Pancreas (tissue), 10 donors: ENCODE results near the gene B4GALT5. TPM values are rescaled to one million over a fixed set of nuclear protein-coding genes. Genes with fewer than 3 reads are reported as not detected.

Experiments used
- ATAC-seq, 4 donors: fragments of 200-7000 bp; cut with Tn5 transposase; one replicate each; pipeline versions ENCODE4 v1.8.0 to v1.9.1; 2020; ENCODE audit warnings: mild to moderate bottlenecking in 4 of 4, moderate library complexity in 4 of 4
- DNase-seq, 6 donors: peaks; one replicate each; pipeline ENCODE4 v3.0.0-alpha.2; 2020
- FAIRE-seq: peaks from 2 replicates; lab custom pipeline; 2012; peaks lifted over from hg19 to GRCh38; lab: Jason Lieb, UNC
- H3K27ac ChIP-seq, 4 donors: fragments of 200-600 bp; sonication (generic); 1 replicate in 3 of 4; 2 replicates in 1 of 4; pipeline versions ENCODE4 v1.5.0 to v1.8.0; 2020
- H3K27me3 ChIP-seq, 4 donors: fragments of 200-600 bp; one replicate each; pipeline ENCODE4 v1.8.0; 2021
- H3K36me3 ChIP-seq, 3 donors: fragments of 200-600 bp; sonication (generic) in 1 of 3; one replicate each; pipeline versions ENCODE4 v1.5.0 to v1.8.0; 2020 to 2021
- H3K4me1 ChIP-seq, 3 donors: fragments of 200-600 bp; one replicate each; pipeline ENCODE4 v1.8.0; 2021
- H3K4me3 ChIP-seq, 4 donors: fragments of 200-600 bp; sonication (generic) in 2 of 4; one replicate each; pipeline versions ENCODE4 v1.5.0 to v1.8.0; 2020 to 2021
- H3K9me3 ChIP-seq, 4 donors: fragments of 200-600 bp; one replicate each; pipeline ENCODE4 v1.8.0; 2021
- WGBS, 2 donors: extraction: QIAGEN DNeasy Blood & Tissue Kit; methylation state at CpG; one replicate each; pipeline ENCODE4 v1.1.7; 2013; 5-methylcytosine and 5-hydroxymethylcytosine counted together
- intact Hi-C, 3 donors: fragments of 100-400 bp; cut with DNase I; formaldehyde crosslinking; loops; one replicate each; pipeline versions ENCODE4 v1.11.1 to v1.14.2; 2022
- polyA plus RNA-seq, 2 donors: library from polyadenylated mRNA; stranded (reverse); fragments of 200-250 nt; gene quantifications; one replicate each; pipeline ENCODE4 v1.2.3, GENCODE V29; 2013
- total RNA-seq, 6 donors: library from RNA; stranded (reverse); fragmentation: NEBNext Ultra II Directional in 4 of 6; extraction: Animal tissue kit (Norgen Biotek cat#: 25700) in 4 of 6; gene quantifications; one replicate each; pipeline versions ENCODE4 v1.2.1 to v1.2.4, GENCODE V29; 2021 to 2023
- TF ChIP-seq, protein P1 (sequence below), 4 donors: fragments of 200-600 bp; sonication (generic) in 3 of 4; IDR thresholded peaks; one replicate each; pipeline versions ENCODE4 v1.5.0 to v1.8.0; 2021; ENCODE audit warnings: antibody characterized with exemption in 4 of 4
- donor health status: healthy with polysubstance abuse.
- donor health status: DM: no; HTN: no; CAD: no; lungs with moderate emphysema.
- donor health status: DM: no; HTN: no; CAD: no.
- donor health status: control.
- donor health status: control.
- donor health status: Bipolar disorder and iron deficiency.
- donor health status: DM: yes; HTN: yes; CAD: no.
- donor health status: DM: no; HTN: no; CAD: no.
- donor health status: DM: no; HTN: no; CAD: no.
- donor health status: DM: yes; HTN: yes; CAD: no.

Gene B4GALT5
- total and polyA plus RNA-seq, 8 donors: 5.1 to 28.2 (median 8.8) TPM

DNA sequence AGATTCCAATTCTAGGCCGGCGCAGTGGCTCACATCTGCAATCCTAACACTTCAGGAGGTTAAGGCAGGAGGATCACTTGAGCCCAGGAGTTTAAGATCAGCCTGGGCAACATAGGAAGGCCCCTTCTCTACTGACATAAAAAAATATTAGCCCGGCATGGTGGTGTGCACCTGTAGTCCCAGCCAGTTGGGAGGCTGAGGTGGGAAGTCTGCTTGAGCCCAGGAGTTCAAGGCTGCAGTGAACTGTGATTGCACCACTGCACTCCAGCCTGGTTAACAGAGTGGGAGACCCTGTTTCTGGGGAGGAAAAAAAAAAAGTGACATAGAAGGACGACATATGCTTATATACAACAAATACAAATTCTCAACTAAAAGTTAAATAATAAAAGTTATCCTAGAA, 30.9 kb downstream of the B4GALT5 start:
- Histone ChIP-seq H3K4me1 (peaks cover 19 to 71% (median 40%) of the 10 kb centered on the region in 3 donors), H3K27ac (no peak overlapping the region), H3K9me3 (no peaks in the 10 kb centered on the region), H3K4me3 (no peak overlapping the region), H3K36me3 (no peaks in the 10 kb centered on the region), H3K27me3 (no peaks in the 10 kb centered on the region)
- ATAC-seq: no peak
- intact Hi-C loops: no loop called here
- no peak for FAIRE-seq
- TF ChIP-seq, protein P1, sequence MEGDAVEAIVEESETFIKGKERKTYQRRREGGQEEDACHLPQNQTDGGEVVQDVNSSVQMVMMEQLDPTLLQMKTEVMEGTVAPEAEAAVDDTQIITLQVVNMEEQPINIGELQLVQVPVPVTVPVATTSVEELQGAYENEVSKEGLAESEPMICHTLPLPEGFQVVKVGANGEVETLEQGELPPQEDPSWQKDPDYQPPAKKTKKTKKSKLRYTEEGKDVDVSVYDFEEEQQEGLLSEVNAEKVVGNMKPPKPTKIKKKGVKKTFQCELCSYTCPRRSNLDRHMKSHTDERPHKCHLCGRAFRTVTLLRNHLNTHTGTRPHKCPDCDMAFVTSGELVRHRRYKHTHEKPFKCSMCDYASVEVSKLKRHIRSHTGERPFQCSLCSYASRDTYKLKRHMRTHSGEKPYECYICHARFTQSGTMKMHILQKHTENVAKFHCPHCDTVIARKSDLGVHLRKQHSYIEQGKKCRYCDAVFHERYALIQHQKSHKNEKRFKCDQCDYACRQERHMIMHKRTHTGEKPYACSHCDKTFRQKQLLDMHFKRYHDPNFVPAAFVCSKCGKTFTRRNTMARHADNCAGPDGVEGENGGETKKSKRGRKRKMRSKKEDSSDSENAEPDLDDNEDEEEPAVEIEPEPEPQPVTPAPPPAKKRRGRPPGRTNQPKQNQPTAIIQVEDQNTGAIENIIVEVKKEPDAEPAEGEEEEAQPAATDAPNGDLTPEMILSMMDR (IDR thresholded peaks at IDR 0.05): no peak
- WGBS, 2 donors: 90% methylated on average over 4 of the region's 4 CpGs
- no peak for DNase-seq

GRCh38 chr20:49682278-49682677, 31.4 kb downstream of the B4GALT5 start:
- ATAC-seq: no peak

DNA sequence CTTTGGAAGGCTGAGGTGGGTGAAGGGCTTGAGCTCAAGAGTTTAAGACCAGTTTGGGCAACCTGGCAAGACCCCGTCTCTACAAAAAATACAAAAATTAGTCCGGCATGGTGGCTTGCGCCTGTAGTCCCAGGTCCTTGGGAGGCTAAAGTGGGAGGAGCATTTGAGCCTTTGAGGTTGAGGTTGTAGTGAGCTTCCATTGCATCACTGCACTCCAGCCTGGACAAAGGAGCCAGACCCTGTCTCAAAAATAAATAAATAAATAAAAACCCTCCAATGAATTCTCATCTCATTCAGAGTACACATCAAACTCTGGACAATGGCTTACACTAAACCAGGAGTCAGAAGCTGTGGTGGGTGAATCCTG, 31.8 kb downstream of the B4GALT5 start:
- TF ChIP-seq, protein P1 (IDR thresholded peaks at IDR 0.05): no peak
- H3K9me3 ChIP-seq: no peaks in the 10 kb centered on the region
- 96 to 100% methylated on average over 3 of the region's 3 CpGs for WGBS, 2 donors
- intact Hi-C loops: no loop called here
- peak overlapping the region in 1 of 4 donors; percentile 23 for H3K27ac ChIP-seq
- no peak for DNase-seq
- H3K4me1 ChIP-seq: peaks cover 23 to 72% (median 48%) of the 10 kb centered on the region in 3 donors
- no peak for ATAC-seq
- H3K4me3 ChIP-seq: no peak overlapping the region
- H3K36me3 ChIP-seq: no peaks in the 10 kb centered on the region
- H3K27me3 ChIP-seq: no peaks in the 10 kb centered on the region
- no peak for FAIRE-seq

More at GRCh38 chr20:49682278-49682677, 31.4 kb downstream of the B4GALT5 start:
- TF ChIP-seq, protein P1 (IDR thresholded peaks at IDR 0.05): no peak
- FAIRE-seq (no peak), DNase-seq (no peak)
- H3K27ac ChIP-seq: peak overlapping the region in 1 of 4 donors; percentile 23
- intact Hi-C loops: no loop called here
- H3K9me3 ChIP-seq: no peaks in the 10 kb centered on the region
- peaks cover 23 to 71% (median 44%) of the 10 kb centered on the region in 3 donors for H3K4me1 ChIP-seq
- no peak overlapping the region for H3K4me3 ChIP-seq
- WGBS, 2 donors: 84 to 86% methylated on average over 8 of the region's 8 CpGs
- no peaks in the 10 kb centered on the region for H3K27me3 ChIP-seq
- no peaks in the 10 kb centered on the region for H3K36me3 ChIP-seq

DNA sequence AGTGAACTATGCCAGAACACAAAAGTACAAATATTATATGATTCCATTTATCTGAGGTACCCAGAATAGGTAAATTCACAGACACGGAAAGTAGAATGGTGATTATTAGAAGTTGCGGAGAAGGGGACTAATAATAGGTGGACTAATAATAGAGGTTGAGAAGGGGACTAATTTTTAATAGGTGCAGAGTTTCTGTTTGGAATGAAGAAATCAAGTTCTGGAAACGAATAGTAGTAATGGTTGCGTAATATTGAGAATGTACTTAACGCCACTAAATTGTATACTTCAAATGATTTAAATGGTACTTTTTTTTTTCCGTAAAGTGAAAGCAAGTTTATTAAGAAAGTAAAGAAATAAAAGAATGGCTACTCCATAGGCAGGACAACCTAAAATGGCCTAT, 33.2 kb downstream of the B4GALT5 start:
- intact Hi-C loops: no loop called here
- FAIRE-seq: no peak
- no peak for DNase-seq
- Histone ChIP-seq H3K4me3 (no peak overlapping the region), H3K27ac (peak overlapping the region in 1 of 4 donors; percentile 75), H3K4me1 (peaks cover 19 to 72% (median 49%) of the 10 kb centered on the region in 3 donors), H3K27me3 (no peaks in the 10 kb centered on the region), H3K36me3 (no peaks in the 10 kb centered on the region), H3K9me3 (no peaks in the 10 kb centered on the region)
- 58 to 59% methylated on average over 6 of the region's 6 CpGs for WGBS, 2 donors
- ATAC-seq: no peak
- TF ChIP-seq, protein P1 (IDR thresholded peaks at IDR 0.05): no peak

DNA sequence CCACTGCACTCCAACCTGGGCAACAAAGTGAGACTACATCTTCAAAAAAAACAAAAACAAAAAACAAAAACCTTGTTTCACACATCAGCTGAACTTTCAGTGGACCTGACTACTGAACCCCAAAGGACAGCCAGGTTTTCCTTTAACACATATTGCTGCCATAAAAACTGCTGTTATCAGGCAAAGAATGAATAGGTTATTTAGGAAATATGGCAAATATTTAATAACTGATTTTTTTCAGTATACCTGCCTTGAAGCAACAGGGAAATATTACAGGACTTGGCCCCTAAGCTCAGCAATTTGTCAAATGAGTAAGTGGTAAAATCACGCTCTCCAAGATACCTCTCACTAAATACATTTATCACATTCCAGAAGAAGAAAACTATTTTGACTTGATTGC, 34.0 kb downstream of the B4GALT5 start:
- Histone ChIP-seq H3K4me3 (no peak overlapping the region), H3K9me3 (no peaks in the 10 kb centered on the region), H3K27me3 (no peaks in the 10 kb centered on the region), H3K36me3 (no peaks in the 10 kb centered on the region), H3K27ac (peak overlapping the region in 2 of 4 donors; percentile 75 to 76), H3K4me1 (peaks cover 20 to 72% (median 46%) of the 10 kb centered on the region in 3 donors)
- FAIRE-seq (no peak), DNase-seq (no peak), ATAC-seq (no peak)
- 61 to 84% methylated on average over 1 of the region's 1 CpG for WGBS, 2 donors
- TF ChIP-seq, protein P1 (IDR thresholded peaks at IDR 0.05): no peak
- intact Hi-C loops: no loop called here
